Mucosa of descending colon (tissue), 3 donors: Measurements from ENCODE around the gene CMTM8. TPM values are rescaled to one million over a fixed set of nuclear protein-coding genes. Genes with fewer than 3 reads are reported as not detected.

Experiments used
- ATAC-seq: fragments of 200-7000 bp; cut with Tn5 transposase; one replicate; pipeline ENCODE4 v1.9.1; 2020; ENCODE audit warnings: mild to moderate bottlenecking, moderate library complexity
- DNase-seq, 3 donors: peaks; one replicate each; pipeline ENCODE4 v3.0.0-alpha.2; 2020
- H3K36me3 ChIP-seq: fragments of 200-600 bp; one replicate; pipeline ENCODE4 v1.8.0; 2021; ENCODE audit warnings: low read depth, mild to moderate bottlenecking
- H3K4me1 ChIP-seq: fragments of 200-600 bp; one replicate; pipeline ENCODE4 v1.8.0; 2021; ENCODE audit warnings: low read depth, mild to moderate bottlenecking
- H3K4me3 ChIP-seq: fragments of 200-600 bp; one replicate; pipeline ENCODE4 v1.8.0; 2021; ENCODE audit warnings: mild to moderate bottlenecking
- H3K9me3 ChIP-seq: fragments of 200-600 bp; one replicate; pipeline ENCODE4 v1.8.0; 2021; ENCODE audit warnings: mild to moderate bottlenecking
- intact Hi-C, 2 donors: fragments of 100-400 bp; cut with DNase I in 1 of 2; cut with micrococcal nuclease in 1 of 2; formaldehyde crosslinking; loops; one replicate each; pipeline versions ENCODE4 v1.11.0 to v1.11.1; 2022; cut with DNase I, micrococcal nuclease
- total RNA-seq, 3 donors: library from RNA; stranded (reverse); fragmentation: NEBNext Ultra II Directional in 2 of 3; extraction: Animal tissue kit (Norgen Biotek cat#: 25700) in 2 of 3; gene quantifications; one replicate each; pipeline versions ENCODE4 v1.2.1 to v1.2.4, GENCODE V29; 2021 to 2023
- TF ChIP-seq, protein P1 (sequence below): fragments of 200-600 bp; IDR thresholded peaks from one replicate; pipeline ENCODE4 v1.8.0; 2022; ENCODE audit warnings: antibody characterized with exemption, mild to moderate bottlenecking
- donor health status: DM: no; HTN: no; CAD: no; lungs with moderate emphysema.
- donor health status: DM: no; HTN: no; CAD: no.
- donor health status: DM: no; HTN: yes; CAD: no.

The CMTM8 gene
- total RNA-seq, 3 donors from 2014 or later: 3.5 to 10.5 (median 8.4) TPM

DNA sequence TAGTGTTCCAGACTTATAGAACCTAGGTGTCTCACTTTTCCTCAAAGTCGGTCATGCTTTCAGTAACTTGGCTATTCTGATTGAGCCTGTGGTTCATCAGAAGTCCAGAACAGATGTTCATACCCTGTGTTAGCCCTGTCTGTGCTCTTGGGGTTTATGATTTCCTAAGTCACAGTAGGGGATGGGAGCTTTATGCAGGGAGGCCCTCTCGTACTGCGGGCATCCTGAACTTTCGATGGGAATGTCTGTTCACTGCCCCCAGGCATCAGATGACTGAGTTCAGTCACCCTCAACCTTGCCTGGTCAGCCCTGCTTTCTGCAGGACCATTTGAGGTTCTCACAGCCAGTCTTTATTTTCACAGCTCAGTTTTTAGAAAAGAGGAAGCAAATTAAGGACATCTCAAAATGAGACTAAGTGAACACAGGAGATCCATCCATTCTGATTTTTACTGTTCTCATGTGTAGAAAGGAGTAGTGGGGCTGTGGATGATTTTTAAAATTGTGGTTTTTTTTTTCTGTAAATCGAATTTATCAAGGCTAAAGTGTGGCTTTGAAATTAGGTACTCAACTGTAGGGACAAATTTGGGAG lies 71.3 kb downstream of the CMTM8 start:
- no peaks in the 10 kb centered on the region for H3K36me3 ChIP-seq
- H3K4me3 ChIP-seq: no peak overlapping the region
- H3K9me3 ChIP-seq: no peaks in the 10 kb centered on the region
- no peaks in the 10 kb centered on the region for H3K4me1 ChIP-seq
- no peak for ATAC-seq
- TF ChIP-seq, protein P1, sequence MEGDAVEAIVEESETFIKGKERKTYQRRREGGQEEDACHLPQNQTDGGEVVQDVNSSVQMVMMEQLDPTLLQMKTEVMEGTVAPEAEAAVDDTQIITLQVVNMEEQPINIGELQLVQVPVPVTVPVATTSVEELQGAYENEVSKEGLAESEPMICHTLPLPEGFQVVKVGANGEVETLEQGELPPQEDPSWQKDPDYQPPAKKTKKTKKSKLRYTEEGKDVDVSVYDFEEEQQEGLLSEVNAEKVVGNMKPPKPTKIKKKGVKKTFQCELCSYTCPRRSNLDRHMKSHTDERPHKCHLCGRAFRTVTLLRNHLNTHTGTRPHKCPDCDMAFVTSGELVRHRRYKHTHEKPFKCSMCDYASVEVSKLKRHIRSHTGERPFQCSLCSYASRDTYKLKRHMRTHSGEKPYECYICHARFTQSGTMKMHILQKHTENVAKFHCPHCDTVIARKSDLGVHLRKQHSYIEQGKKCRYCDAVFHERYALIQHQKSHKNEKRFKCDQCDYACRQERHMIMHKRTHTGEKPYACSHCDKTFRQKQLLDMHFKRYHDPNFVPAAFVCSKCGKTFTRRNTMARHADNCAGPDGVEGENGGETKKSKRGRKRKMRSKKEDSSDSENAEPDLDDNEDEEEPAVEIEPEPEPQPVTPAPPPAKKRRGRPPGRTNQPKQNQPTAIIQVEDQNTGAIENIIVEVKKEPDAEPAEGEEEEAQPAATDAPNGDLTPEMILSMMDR: no peak
- intact Hi-C loops: no loop called here
- DNase-seq: no peak

DNA sequence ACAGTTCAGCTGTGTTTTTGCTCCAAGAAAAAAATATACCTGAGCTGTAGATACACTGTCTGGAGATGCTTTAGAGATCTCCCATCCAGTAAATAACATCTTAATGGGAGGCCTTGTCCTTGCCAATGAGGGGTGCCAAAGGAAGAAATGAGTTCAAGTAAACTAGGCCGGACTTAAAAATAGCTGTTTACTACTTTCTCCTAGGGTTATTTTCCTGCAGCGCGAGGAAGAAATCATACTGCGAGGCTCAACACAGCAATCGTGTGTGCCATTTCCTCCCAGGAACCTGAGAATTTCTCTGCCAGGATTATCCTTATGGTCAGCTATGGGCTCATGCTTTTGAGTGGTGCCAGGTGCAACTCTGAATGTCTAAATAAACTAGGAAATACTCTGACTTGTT lies 71.9 kb downstream of the CMTM8 start:
- DNase-seq (no peak), ATAC-seq (no peak)
- intact Hi-C loops: no loop called here
- H3K4me3 ChIP-seq: no peak overlapping the region
- no peaks in the 10 kb centered on the region for H3K36me3 ChIP-seq
- TF ChIP-seq, protein P1: no peak
- H3K9me3 ChIP-seq: no peaks in the 10 kb centered on the region
- H3K4me1 ChIP-seq: no peaks in the 10 kb centered on the region

DNA sequence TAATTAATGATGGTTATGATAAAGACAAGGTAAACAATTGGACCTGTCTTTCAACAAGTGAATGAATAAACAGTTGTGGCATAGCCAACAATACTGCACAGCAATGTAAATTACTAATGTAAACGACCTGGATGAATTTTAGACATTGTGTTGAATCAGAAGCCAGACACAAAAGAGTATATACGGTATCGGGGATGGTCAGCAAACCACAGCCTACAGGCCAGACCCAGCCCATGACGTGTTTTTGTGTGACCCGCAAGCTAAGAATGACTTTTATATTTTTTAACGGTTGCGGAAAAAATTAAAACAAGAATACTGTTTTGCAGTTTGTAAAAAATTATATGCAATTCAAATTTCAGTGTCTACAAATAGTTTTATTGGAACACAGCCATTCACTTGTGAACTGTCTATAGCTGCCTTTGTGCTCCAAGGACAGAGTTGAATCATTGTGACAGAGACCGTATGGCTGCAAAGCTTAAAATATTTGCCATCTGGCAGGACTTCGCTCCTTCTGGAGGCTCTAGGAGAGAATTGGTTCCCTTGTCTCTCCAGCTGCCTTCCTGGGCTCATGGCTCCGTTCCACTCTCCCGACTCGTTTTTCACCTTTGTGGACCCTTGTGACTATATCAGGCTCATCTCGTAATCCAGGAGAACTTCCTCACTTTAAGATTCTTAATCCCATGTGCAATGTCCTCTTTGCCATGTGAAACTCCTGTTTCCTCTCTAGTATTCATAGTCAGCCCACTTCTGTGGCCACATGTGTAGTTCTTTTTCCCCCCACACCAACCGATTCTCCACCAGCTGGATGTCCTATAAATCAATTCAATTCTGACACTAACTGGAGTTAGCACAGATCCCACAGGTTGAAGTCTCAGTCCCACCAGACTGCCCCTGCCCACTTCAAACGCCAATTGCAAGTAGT lies 72.7 kb downstream of the CMTM8 start:
- TF ChIP-seq, protein P1: no peak
- ATAC-seq (no peak), DNase-seq (no peak)
- Histone ChIP-seq H3K4me3 (no peak overlapping the region), H3K9me3 (no peaks in the 10 kb centered on the region), H3K4me1 (no peaks in the 10 kb centered on the region), H3K36me3 (no peaks in the 10 kb centered on the region)
- intact Hi-C loops: no loop called here

DNA sequence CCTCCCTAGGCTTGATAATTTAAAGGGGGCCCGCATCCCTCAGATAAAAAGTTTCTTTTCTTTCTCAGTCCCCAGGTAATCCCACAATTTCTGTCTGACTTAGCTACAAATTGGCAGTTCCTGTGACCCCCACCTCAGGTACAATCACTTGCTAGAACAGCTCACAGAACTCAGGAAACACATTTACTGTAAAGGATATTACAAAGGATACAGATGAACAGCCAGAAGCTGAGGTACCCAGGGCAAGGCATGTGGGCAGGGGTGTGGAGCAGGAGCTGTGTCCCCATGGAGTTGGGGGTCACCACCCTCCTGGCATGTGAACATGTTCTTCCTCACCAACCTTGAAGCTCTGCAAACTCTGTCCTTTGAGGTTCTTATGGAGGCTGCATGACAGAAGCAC lies 73.8 kb downstream of the CMTM8 start:
- TF ChIP-seq, protein P1: no peak
- Histone ChIP-seq H3K36me3 (no peaks in the 10 kb centered on the region), H3K4me1 (no peaks in the 10 kb centered on the region), H3K9me3 (no peaks in the 10 kb centered on the region), H3K4me3 (no peak overlapping the region)
- ATAC-seq (no peak), DNase-seq (no peak)
- intact Hi-C loops: no loop called here

DNA sequence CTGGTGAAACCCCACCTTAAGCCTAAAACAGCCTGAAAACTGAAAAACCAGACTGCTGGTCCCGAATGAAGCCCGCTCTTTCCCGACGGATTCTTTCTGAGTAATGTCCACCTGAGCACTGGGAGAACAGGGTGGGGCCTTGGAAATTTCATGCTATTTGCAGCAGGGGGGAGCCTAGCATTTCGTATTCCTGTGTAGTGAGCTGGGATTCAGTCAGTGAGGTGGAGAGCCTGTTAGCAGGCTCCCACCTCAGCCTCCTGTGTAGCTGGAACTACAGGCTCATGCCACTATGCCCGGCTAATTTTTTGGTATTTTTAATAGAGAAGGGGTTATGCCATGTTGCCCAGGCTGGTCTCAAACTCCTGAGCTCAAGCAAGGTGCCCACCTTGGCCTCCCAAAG lies 74.7 kb downstream of the CMTM8 start:
- Histone ChIP-seq H3K9me3 (no peaks in the 10 kb centered on the region), H3K4me1 (no peaks in the 10 kb centered on the region), H3K36me3 (no peaks in the 10 kb centered on the region), H3K4me3 (no peak overlapping the region)
- intact Hi-C loops: no loop called here
- TF ChIP-seq, protein P1: no peak
- DNase-seq (no peak), ATAC-seq (no peak)
